Spinal cord (tissue), 10 donors: ENCODE results near the gene KCNJ14. TPM values are rescaled to one million over a fixed set of nuclear protein-coding genes. Genes with fewer than 3 reads are reported as not detected.
A peak's percentile ranks its signal among the peaks of the same experiment; 100 is the strongest.

ENCODE experiments used
- DNase-seq, 6 donors: peaks; one replicate each; pipeline versions ENCODE4 v3.0.0 to v3.0.0-alpha.2; 2013 to 2015; ENCODE audit warnings: low spot score in 6 of 6, low read depth in 4 of 6
- H3K27ac ChIP-seq: one replicate; pipeline ENCODE4 v1.5.1; 2013; ENCODE audit warnings: low read depth, low read length, control low read depth
- H3K27me3 ChIP-seq: one replicate; pipeline ENCODE4 v1.6.1; 2013; ENCODE audit warnings: low read length; ENCODE audit not compliant: control insufficient read depth, insufficient read depth
- H3K36me3 ChIP-seq: one replicate; pipeline ENCODE4 v1.6.1; 2013; ENCODE audit warnings: low read length; ENCODE audit not compliant: control insufficient read depth, insufficient read depth
- H3K4me1 ChIP-seq: one replicate; pipeline ENCODE4 v1.6.1; 2013; ENCODE audit warnings: low read length; ENCODE audit not compliant: control insufficient read depth, insufficient read depth
- H3K4me3 ChIP-seq: one replicate; pipeline ENCODE4 v1.5.1; 2013; ENCODE audit warnings: low read depth, low read length, control low read depth
- H3K9me3 ChIP-seq: one replicate; pipeline ENCODE4 v1.6.1; 2013; ENCODE audit warnings: low read length; ENCODE audit not compliant: control insufficient read depth, insufficient read depth
- WGBS: methylation state at CpG from one replicate; pipeline ENCODE4 v1.1.5; 2013; ENCODE audit warnings: missing lambda C conversion rate; ENCODE audit not compliant: insufficient coverage; 5-methylcytosine and 5-hydroxymethylcytosine counted together
- polyA plus RNA-seq, 2 donors: library from polyadenylated mRNA; unstranded; fragments of 120-200 nt; gene quantifications; one replicate each; pipeline ENCODE4 v1.2.1, GENCODE V29; 2013; ENCODE audit not compliant: insufficient read length in 2 of 2
- total RNA-seq, 2 donors: library from RNA; depleted of rRNA in 1 of 2; stranded (reverse); fragments of 120-200 nt in 1 of 2; fragments of >200 nt in 1 of 2; gene quantifications; one replicate each; pipeline versions ENCODE4 v1.2.3 to v1.2.4, GENCODE V29; 2013 to 2014
- donor health status: healthy.

Gene KCNJ14
- total and polyA plus RNA-seq, 4 donors, result 0.61 to 2.1 (median 1.3) TPM

DNA sequence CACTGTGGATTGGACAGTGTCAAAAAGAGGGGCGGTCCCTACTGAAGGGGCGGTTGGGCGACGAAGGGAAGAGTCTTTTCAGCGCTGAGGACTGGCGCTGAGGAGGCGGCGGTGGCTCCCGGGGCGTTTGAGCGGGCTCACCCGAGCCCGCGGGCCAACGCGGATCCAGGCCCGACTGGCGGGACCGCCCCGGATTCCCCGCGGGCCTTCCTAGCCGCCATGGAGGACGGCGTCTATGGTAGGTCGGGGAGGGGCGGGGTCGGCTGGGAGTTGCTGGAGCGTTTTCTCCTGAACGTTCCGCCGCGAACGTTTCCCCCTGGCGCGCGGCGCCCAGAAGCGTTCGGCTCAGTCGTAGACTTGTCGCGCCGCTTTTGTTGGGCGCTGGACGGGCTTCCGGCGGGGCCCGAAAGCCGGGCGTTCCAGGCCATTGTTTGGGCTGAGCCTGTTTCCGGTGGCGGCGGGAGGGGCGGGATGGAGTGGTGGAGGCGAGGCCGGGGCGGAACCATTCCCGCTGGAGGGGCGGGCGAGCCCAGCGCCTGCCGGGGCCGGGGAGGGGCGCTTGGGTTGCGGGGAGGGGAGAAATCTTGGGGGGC lies 14.0 kb downstream of the KCNJ14 start, which contains the start of gene CYTH2:
CYTH2 (plus strand) TSS at position 81 of the 593 bp plus-strand sequence; CDS start at position 220, 139 bp downstream.
- Histone ChIP-seq H3K36me3 (peaks cover 47% of the 10 kb centered on the region), H3K4me1 (peaks cover 23% of the 10 kb centered on the region), H3K4me3 (peak within 1 kb of the TSS; percentile 96), H3K27ac (peak within 1 kb of the TSS; percentile 97), H3K27me3 (no peaks in the 10 kb centered on the region), H3K9me3 (no peaks in the 10 kb centered on the region)
- DNase-seq, result peak in 3 of 6 donors; percentile 71 to 93 (median 92)
- under 1% methylated on average over 54 of the region's 66 CpGs for WGBS

DNA sequence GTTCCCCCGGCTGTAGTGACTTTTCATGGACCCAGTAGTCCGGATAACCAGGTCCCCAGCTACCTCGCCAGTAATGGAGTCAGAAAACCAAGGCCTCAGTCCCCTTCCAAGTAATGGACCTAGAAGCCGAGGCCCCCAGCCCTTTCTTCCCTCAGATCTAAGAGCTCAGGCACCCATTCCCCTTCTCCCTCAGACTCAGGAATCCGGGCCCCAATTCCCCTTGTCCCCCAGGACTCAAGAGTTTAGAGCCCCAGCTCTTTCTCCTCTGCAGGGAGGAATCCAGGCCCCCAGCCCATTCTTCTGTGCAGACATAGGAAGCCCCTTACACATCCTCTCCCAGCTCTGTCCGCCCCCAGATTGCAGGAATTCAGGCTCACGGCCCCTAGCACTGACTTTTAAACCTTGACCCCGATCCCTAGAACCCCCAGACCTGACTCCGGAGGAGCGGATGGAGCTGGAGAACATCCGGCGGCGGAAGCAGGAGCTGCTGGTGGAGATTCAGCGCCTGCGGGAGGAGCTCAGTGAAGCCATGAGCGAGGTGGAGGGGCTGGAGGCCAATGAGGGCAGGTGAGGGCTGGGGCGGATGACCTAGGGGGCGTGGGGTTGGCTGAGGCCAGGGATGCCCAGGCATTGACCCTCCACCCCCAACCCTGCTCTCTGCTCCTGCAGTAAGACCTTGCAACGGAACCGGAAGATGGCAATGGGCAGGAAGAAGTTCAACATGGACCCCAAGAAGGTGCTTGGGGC lies 14.7 kb downstream of the KCNJ14 start:
- H3K4me3 ChIP-seq, result peak overlapping the region; percentile 96
- no peaks in the 10 kb centered on the region for H3K27me3 ChIP-seq
- peak overlapping the region; percentile 36 for H3K27ac ChIP-seq
- peaks cover 23% of the 10 kb centered on the region for H3K4me1 ChIP-seq
- H3K9me3 ChIP-seq, result no peaks in the 10 kb centered on the region
- no peak for DNase-seq
- WGBS, result 55% methylated on average over 15 of the region's 20 CpGs
- H3K36me3 ChIP-seq, result peaks cover 52% of the 10 kb centered on the region

DNA sequence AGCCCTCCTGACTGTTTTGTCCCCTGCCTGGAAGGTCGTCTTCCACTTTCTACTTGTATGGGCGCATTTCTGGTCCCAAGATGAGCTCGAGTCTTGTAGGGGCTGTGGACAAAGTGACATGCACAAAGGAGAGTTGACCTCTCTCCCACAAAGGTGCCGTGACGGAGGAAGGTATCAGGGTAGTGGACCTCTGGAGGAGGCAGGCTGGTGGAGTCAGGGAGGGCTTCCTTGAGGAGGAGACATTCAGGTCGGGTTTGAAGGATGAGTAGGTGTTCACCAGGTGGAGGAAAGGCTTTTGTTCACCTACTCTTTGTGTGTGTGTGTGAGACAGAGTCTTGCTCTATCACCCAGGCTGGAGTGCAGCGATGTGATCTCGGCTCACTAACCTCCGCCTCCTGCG lies 15.5 kb downstream of the KCNJ14 start:
- H3K27ac ChIP-seq, result no peak overlapping the region
- H3K4me3 ChIP-seq, result no peak overlapping the region
- no peaks in the 10 kb centered on the region for H3K27me3 ChIP-seq
- DNase-seq, result no peak
- peaks cover 23% of the 10 kb centered on the region for H3K4me1 ChIP-seq
- 93% methylated on average over 4 of the region's 10 CpGs for WGBS
- peaks cover 59% of the 10 kb centered on the region for H3K36me3 ChIP-seq
- no peaks in the 10 kb centered on the region for H3K9me3 ChIP-seq

DNA sequence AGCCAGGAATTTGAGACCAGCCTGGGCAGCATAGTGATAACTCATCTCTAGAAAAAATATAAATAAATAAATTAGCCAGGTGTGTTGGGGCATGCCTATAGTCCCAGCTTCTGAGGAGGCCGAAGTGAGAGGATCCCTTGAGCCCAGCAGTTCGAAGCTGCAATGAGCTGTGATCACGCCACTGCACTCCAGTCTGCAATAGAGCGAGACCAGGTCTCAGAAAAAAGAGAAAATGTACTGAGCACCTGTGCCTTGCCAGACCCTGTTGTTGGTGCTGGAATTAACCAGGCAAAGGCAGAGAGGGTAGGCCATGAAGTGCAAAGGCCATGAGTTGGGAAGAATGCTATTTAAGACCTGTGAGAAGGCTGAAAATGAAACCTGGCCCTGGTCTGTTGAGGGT lies 16.5 kb downstream of the KCNJ14 start:
- no peak overlapping the region for H3K4me3 ChIP-seq
- H3K36me3 ChIP-seq, result peaks cover 69% of the 10 kb centered on the region
- H3K27ac ChIP-seq, result no peak overlapping the region
- no peak for DNase-seq
- no peaks in the 10 kb centered on the region for H3K27me3 ChIP-seq
- H3K9me3 ChIP-seq, result no peaks in the 10 kb centered on the region
- peaks cover 23% of the 10 kb centered on the region for H3K4me1 ChIP-seq
- 96% methylated on average over 4 of the region's 4 CpGs for WGBS

- 97% methylated on average over 8 of the region's 14 CpGs for WGBS
- Histone ChIP-seq H3K9me3 (no peaks in the 10 kb centered on the region), H3K4me3 (no peak overlapping the region), H3K27ac (no peak overlapping the region), H3K27me3 (no peaks in the 10 kb centered on the region), H3K4me1 (peaks cover 18% of the 10 kb centered on the region), H3K36me3 (peaks cover 84% of the 10 kb centered on the region)
- no peak for DNase-seq
Measured at GRCh38 chr19:48473161-48473966, 18.0 kb downstream of the KCNJ14 start.

DNA sequence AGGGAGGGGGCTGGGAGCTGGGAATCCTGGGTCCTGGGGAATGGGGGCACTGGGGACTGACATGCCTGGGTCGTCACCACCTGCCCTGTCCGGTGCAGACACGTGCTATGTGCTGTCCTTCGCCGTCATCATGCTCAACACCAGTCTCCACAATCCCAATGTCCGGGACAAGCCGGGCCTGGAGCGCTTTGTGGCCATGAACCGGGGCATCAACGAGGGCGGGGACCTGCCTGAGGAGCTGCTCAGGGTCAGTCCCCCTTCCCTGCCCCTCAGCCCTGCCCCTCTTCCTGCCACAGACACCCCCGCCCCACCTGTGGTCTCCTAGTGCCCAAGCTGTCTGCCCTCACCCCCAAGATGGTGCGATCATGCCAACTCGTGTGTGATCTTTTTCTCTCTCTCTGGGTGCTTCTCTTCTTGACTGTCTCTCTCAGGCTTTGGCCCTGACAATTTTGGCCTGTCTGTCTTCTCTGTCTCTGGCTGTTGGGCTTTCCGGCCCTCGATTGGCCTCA lies 18.8 kb downstream of the KCNJ14 start:
- H3K27ac ChIP-seq, result no peak overlapping the region
- H3K4me1 ChIP-seq, result peaks cover 15% of the 10 kb centered on the region
- H3K36me3 ChIP-seq, result peaks cover 92% of the 10 kb centered on the region
- H3K27me3 ChIP-seq, result no peaks in the 10 kb centered on the region
- H3K9me3 ChIP-seq, result no peaks in the 10 kb centered on the region
- WGBS, result 95% methylated on average over 16 of the region's 16 CpGs
- H3K4me3 ChIP-seq, result no peak overlapping the region
- no peak for DNase-seq

- Histone ChIP-seq H3K9me3 (no peaks in the 10 kb centered on the region), H3K27me3 (no peaks in the 10 kb centered on the region), H3K4me1 (peaks cover 16% of the 10 kb centered on the region), H3K27ac (no peak overlapping the region), H3K4me3 (no peak overlapping the region), H3K36me3 (peaks cover 93% of the 10 kb centered on the region)
- WGBS, result 83% methylated on average over 16 of the region's 17 CpGs
- DNase-seq, result no peak
Measured at GRCh38 chr19:48475369-48476068, 20.1 kb downstream of the KCNJ14 start.

- 100% methylated on average over 2 of the region's 9 CpGs for WGBS
- Histone ChIP-seq H3K4me1 (peaks cover 16% of the 10 kb centered on the region), H3K27me3 (no peaks in the 10 kb centered on the region), H3K4me3 (no peak overlapping the region), H3K9me3 (no peaks in the 10 kb centered on the region), H3K27ac (no peak overlapping the region), H3K36me3 (peaks cover 89% of the 10 kb centered on the region)
- no peak for DNase-seq
Measured at GRCh38 chr19:48476176-48476575, 20.8 kb downstream of the KCNJ14 start.

GRCh38 chr19:48477067-48477685 lies 21.8 kb downstream of the KCNJ14 start:
- DNase-seq, result no peak
- WGBS, result 74% methylated on average over 8 of the region's 10 CpGs
- no peaks in the 10 kb centered on the region for H3K9me3 ChIP-seq
- H3K36me3 ChIP-seq, result peaks cover 79% of the 10 kb centered on the region
- no peak overlapping the region for H3K4me3 ChIP-seq
- H3K4me1 ChIP-seq, result peaks cover 23% of the 10 kb centered on the region
- no peaks in the 10 kb centered on the region for H3K27me3 ChIP-seq
- no peak overlapping the region for H3K27ac ChIP-seq
